GM18858 (cell line): ENCODE data around the gene COX6A2.

Source experiments
- ATAC-seq: cut with Tn5 transposase; IDR thresholded peaks from one replicate; pipeline ENCODE4 v1.9.1; 2021; ENCODE audit not compliant: unreplicated experiment

COX6A2 gene

DNA sequence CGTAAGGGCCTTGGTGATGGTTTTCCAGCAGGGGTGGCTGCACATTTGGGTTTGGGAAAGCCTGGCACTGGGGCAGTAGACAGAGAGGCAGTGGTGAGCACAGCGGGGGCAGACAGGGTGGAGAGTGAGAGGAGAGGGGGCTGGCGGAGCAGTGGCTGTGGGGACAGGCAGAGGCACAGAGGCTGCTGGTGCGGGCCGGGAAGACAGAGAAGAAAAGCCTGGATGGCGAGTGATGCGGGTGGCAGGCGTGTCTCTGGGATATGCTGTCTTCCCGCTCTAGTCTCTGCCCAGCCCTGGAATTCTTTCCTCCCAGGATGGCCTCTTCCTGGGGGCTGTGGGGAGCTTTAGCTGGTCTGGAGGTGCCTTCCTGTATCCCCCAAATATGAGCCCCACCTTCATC lies 18.1 kb downstream of the COX6A2 start:
- no peak for ATAC-seq

- ATAC-seq, result no peak
These were observed 18.7 kb downstream of the COX6A2 start for GRCh38 chr16:31409433-31409832.

- ATAC-seq, result no peak
These were observed 20.8 kb downstream of the COX6A2 start for GRCh38 chr16:31407406-31407805.

DNA sequence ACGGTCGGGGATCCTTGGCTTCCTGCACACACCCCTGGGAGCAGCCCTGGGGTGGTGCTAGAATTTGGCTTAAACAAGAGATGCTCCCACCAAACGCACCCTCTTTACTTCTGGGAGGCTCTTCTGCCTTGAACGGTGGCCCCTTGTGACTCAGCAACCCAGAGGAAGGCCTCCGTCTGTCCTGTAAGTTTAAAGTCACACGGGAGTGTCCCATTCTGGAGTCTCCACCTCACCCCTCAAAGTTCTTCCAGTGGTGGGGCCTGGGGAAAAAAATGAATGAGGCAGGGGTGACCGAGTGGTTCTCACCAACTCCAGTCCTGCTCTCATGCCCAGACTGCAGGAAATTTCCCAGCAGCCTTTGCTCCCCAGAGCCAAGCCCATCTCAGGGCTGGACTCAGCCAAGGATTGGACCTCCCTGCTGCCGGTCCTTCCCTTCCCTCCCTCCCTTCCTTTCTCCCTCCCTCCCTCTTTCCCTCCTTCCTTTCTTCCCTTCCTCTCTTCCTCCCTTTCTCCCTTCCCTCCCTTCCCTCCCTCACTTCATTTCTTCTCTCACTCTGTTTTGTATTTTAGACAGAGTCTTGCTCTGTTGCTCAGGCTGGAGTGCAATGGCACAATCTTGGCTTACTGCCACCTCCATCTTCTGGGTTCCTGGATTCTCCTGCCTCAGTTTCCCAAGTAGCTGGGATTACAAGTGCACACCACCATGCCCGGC lies 23.7 kb downstream of the COX6A2 start:
- no peak for ATAC-seq

- ATAC-seq, result no peak
These were observed 24.4 kb downstream of the COX6A2 start for GRCh38 chr16:31403590-31404352.

GRCh38 chr16:31402687-31403086 lies 25.5 kb downstream of the COX6A2 start:
- ATAC-seq, result no peak

DNA sequence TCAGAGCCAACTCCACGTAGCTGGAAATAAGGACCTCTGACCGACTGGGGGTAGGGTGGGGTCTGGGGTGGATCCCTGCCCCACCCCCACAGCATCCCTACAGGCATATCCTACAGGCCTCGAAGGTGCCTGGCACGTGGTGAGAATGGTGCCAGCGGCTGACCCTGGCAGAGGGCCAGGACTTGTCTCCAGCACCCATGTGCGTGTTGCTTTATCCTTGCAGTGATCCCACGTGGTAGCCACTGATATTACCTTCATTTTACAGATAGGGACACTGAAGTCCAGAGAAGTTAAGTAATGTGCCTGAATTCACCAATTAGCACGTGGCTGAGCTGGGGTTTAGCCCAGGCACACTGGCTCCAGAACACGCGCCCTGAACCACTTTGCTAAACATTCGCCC lies 26.7 kb downstream of the COX6A2 start:
- ATAC-seq, result no peak

GRCh38 chr16:31400191-31400590 lies 28.0 kb downstream of the COX6A2 start:
- ATAC-seq, result no peak

- ATAC-seq, result no peak
These were observed 30.5 kb downstream of the COX6A2 start for GRCh38 chr16:31397701-31398100.

DNA sequence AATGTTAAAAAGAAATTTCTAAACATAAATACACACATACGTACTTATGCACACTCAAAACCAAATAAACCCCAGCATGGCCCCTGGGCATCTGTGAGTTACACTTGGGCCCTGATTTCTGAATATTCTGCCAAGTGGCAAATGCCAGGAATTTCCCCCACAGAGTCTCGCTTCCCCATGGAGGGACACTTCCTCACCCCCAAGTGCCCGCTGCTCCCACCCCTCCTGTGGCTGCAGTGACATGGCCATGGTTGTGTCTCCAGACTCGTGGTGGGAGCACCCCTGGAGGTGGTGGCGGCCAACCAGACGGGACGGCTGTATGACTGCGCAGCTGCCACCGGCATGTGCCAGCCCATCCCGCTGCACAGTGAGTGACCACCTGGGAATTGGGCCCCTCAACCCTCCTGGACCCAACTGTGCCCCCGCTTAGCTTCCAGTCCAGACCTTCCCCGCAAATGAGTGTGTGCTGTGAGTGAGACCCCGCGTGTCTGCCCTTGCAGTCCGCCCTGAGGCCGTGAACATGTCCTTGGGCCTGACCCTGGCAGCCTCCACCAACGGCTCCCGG lies 31.0 kb downstream of the COX6A2 start:
- ATAC-seq, result no peak

DNA sequence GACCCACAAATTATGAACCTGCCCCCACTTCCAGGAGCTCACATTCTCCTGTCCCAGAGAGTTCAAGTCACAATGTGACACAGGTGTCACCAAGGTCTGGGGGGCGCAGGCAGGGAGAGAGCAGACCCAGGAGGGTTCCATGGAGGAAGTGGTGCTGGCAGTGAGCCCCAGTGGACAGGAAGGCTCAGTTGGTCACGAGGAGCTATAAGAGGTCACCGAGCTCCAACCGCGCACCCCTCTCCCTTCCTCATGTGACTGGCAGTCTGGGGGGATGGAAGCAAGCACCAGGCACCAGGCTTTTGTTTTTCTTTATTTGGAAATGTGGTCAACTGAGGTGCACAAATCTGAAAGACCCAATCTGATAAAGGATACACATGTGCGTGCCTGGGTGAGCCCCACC lies 32.5 kb downstream of the COX6A2 start:
- ATAC-seq, result no peak

DNA sequence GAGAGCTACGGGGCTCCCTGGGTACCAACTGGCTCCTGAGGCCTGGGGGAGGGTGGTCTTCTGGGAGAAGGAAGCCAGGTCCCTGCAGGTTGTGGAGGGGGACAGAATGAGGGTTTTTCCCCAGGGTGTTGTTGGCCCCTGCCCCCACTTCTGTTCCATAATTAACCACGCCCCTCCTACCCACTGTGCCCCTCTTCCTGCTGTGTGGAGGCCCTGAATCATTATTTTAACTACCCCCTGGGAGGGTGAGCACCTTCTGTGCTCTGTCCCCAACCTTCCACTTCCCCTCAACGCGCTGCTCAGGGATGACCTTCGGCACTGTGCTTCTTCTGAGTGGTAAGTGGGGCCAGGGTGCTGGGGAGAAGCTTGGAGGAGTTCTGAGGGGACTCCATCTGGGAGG lies 35.1 kb downstream of the COX6A2 start, which contains the start of gene ITGAD:
ITGAD (plus strand) TSS at position 280 of the 400 bp plus-strand sequence; CDS start at position 306, 26 bp downstream.
- ATAC-seq, result no peak

DNA sequence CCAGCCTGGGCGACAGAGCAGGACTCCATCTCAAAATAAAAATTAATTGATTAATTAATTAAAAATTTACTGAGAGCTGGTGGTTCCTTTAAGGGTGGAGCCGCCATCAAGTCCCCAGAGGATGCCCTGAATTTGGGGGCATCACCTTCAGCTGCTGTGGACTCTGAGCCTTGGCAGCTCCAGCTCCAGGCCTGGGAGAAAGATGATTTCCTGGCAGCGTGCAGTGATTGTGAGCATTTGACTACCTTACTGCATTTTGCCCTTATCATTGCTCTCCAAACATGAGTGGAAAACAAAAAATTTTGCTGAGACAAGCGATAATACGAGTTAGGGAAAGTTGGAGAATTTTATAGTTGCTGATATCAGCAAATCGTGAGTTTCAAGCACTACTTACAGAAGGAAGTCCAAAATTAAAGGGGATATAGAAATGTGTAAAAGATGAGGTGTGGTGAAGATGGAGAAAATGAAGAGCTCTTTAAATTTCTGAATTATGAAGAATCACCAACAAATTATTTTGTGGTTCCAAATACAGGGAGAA lies 37.6 kb downstream of the COX6A2 start:
- no peak for ATAC-seq

DNA sequence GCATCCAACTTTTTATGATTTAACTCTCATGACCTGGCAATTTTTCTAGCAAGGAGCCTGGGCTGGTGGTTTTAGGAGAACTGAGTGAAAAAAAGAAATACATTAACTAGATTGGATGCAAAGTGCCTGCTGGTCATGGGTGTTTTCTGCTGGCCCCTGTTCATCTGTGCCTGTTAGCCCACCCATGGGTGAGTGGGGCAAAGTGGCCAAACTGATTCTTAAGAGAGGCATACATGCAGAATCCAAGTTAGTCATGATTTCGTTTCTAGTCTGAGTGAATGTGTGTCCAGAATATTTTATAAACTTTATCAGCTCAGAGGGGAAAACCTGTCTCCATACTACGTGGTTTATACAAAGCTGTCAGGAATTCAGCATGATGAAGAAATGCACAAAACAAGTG lies 39.6 kb downstream of the COX6A2 start:
- no peak for ATAC-seq

- ATAC-seq, result no peak
These were observed 41.8 kb downstream of the COX6A2 start for GRCh38 chr16:31386157-31386984.

- ATAC-seq, result no peak
These were observed 42.5 kb downstream of the COX6A2 start for GRCh38 chr16:31385680-31386079.

GRCh38 chr16:31382485-31383161 lies 45.5 kb downstream of the COX6A2 start:
- ATAC-seq, result no peak

- no peak for ATAC-seq
These were observed 48.0 kb downstream of the COX6A2 start for GRCh38 chr16:31380201-31380600.
